PC-3 (cell line): ENCODE results near the gene SP4. TPM values are rescaled to one million over a fixed set of nuclear protein-coding genes. Genes with fewer than 3 reads are reported as not detected.

Experiments used
- ATAC-seq: fragments of 200-7000 bp; cut with Tn5 transposase; 2 replicates; pipeline ENCODE4 v1.9.1; 2020; ENCODE audit warnings: mild to moderate bottlenecking, moderate library complexity
- BruUV-seq: library from RNA; stranded (reverse); fragments of 400-500 nt; replicated peaks from 2 replicates; lab custom pipeline; 2021; lab: Mats Ljungman, UMichigan
- CTCF ChIA-PET: fragments of 300-600 bp; sonication (Branson Sonifier 250); formaldehyde crosslinking; loops from one replicate; lab custom pipeline; 2022; ENCODE audit warnings: antibody characterized with exemption; lab: Charles Lee
- POLR2A ChIA-PET: fragments of 300-600 bp; sonication (Branson Sonifier 250); formaldehyde crosslinking; loops from one replicate; lab custom pipeline; 2022; ENCODE audit warnings: antibody characterized with exemption; ENCODE audit not compliant: unreplicated experiment; lab: Charles Lee
- DNase-seq: peaks from one replicate; pipeline ENCODE4 v3.0.0-alpha.2; 2015
- H2AFZ ChIP-seq: fragments of 300-600 bp; sonication (generic); 2 replicates; pipeline ENCODE4 v1.6.0; 2016; ENCODE audit warnings: antibody characterized with exemption, low read length
- H3F3A ChIP-seq: fragments of 300-600 bp; sonication (generic); one replicate; pipeline ENCODE4 v1.6.0; 2017; ENCODE audit warnings: antibody characterized with exemption, low read length, control low read depth, mild to moderate bottlenecking; ENCODE audit not compliant: unreplicated experiment
- H3K27ac ChIP-seq: fragments of 300-600 bp; sonication (generic); 2 replicates; pipeline ENCODE4 v1.5.1; 2016; ENCODE audit warnings: mild to moderate bottlenecking, low read length
- H3K27me3 ChIP-seq: fragments of 300-600 bp; sonication (generic); 2 replicates; pipeline ENCODE4 v1.6.1; 2016; ENCODE audit warnings: low read length, mixed read lengths
- H3K36me3 ChIP-seq: fragments of 300-600 bp; sonication (generic); 2 replicates; pipeline ENCODE4 v1.6.1; 2016; ENCODE audit warnings: low read depth, mixed run types, low read length, mixed read lengths
- H3K4me1 ChIP-seq: fragments of 300-600 bp; sonication (generic); 2 replicates; pipeline ENCODE4 v1.5.1; 2016; ENCODE audit warnings: low read length; ENCODE audit not compliant: insufficient read depth
- H3K4me2 ChIP-seq: fragments of 300-600 bp; sonication (generic); 2 replicates; pipeline ENCODE4 v1.6.0; 2016; ENCODE audit warnings: low read length
- H3K4me3 ChIP-seq: fragments of 300-600 bp; sonication (generic); 2 replicates; pipeline ENCODE4 v1.5.1; 2016; ENCODE audit warnings: mild to moderate bottlenecking, low read length, mixed read lengths
- H3K79me2 ChIP-seq: fragments of 300-600 bp; sonication (generic); 2 replicates; pipeline ENCODE4 v1.6.1; 2017; ENCODE audit warnings: low read length, mixed read lengths
- H3K9ac ChIP-seq: fragments of 300-600 bp; sonication (generic); 2 replicates; pipeline ENCODE4 v1.6.0; 2016; ENCODE audit warnings: mild to moderate bottlenecking, low read length
- H3K9me2 ChIP-seq: fragments of 300-600 bp; sonication (generic); replicated peaks from 2 replicates; pipeline ENCODE4 v1.6.1; 2016; ENCODE audit warnings: mixed run types, low read length, mixed read lengths
- H3K9me3 ChIP-seq: fragments of 300-600 bp; sonication (generic); 2 replicates; pipeline ENCODE4 v1.6.1; 2016; ENCODE audit warnings: low read length, mixed read lengths
- H4K20me1 ChIP-seq: fragments of 300-600 bp; sonication (generic); 2 replicates; pipeline ENCODE4 v1.6.1; 2016; ENCODE audit warnings: low read length, mixed read lengths
- CTCF ChIP-seq: fragments of 300-600 bp; sonication (generic); conservative IDR thresholded peaks from 2 replicates; pipeline ENCODE4 v1.5.1; 2017; ENCODE audit warnings: antibody characterized with exemption, low read depth, mild to moderate bottlenecking, low read length
- EZH2 ChIP-seq: fragments of 300-600 bp; sonication (generic); IDR thresholded peaks from one replicate; pipeline ENCODE4 v1.6.1; 2017; ENCODE audit warnings: antibody characterized with exemption, mild to moderate bottlenecking, low read length; ENCODE audit not compliant: unreplicated experiment
- EZH2phosphoT487 ChIP-seq: fragments of 300-600 bp; sonication (generic); IDR thresholded peaks from 2 replicates; pipeline ENCODE4 v1.6.1; 2018; ENCODE audit warnings: mild to moderate bottlenecking, antibody characterized with exemption, low read length, borderline replicate concordance
- intact Hi-C: fragments of 100-400 bp; cut with micrococcal nuclease; formaldehyde crosslinking; loops from 2 replicates; pipeline ENCODE4 v1.9.0; 2023
- total RNA-seq: library from RNA; depleted of rRNA; stranded (reverse); fragments of >200 nt; gene quantifications from 2 replicates; pipeline ENCODE4 v1.2.3, GENCODE V29; 2014

Gene SP4
- total RNA-seq, 1 experiment from 2014 or later, result 2.5 TPM

- Histone ChIP-seq H3K9me3 (no peaks in the 10 kb centered on the region), H3K4me2 (no peak overlapping the region), H3K79me2 (no peaks in the 10 kb centered on the region), H3K27me3 (peaks cover 15% of the 10 kb centered on the region; the same call in 1 of the 2 replicates), H3K36me3 (no peaks in the 10 kb centered on the region), H3K4me1 (no peaks in the 10 kb centered on the region), H3K4me3 (no peak overlapping the region), H3K9ac (no peak overlapping the region), H3K9me2 (no peaks in the 10 kb centered on the region), H4K20me1 (no peaks in the 10 kb centered on the region), H3F3A (no peaks in the 10 kb centered on the region), H3K27ac (no peak overlapping the region), H2AFZ (no peak overlapping the region)
- CTCF ChIA-PET, result no interaction called here
- DNase-seq, result no peak
- intact Hi-C loops, result no loop called here
- BruUV-seq, result no TSS peak
- POLR2A ChIA-PET, result interaction anchor here (0.6 kb wide), 1 partner anchor 1921 kb away, joined by 4 read pairs; no protein-coding TSS in a partner anchor
- no peak for ATAC-seq
- TF ChIP-seq EZH2phosphoT487, result no peak
- no peak for TF ChIP-seq EZH2
- TF ChIP-seq CTCF, result no peak
Observed at GRCh38 chr7:21412410-21412851, 15.5 kb upstream of the SP4 start.

GRCh38 chr7:21412957-21413356, 14.9 kb upstream of the SP4 start:
- Histone ChIP-seq H3K79me2 (no peaks in the 10 kb centered on the region), H3K4me2 (no peak overlapping the region), H3K4me3 (no peak overlapping the region), H3K27me3 (peaks cover 15% of the 10 kb centered on the region; the same call in 1 of the 2 replicates), H3K27ac (no peak overlapping the region), H3K4me1 (no peaks in the 10 kb centered on the region), H4K20me1 (no peaks in the 10 kb centered on the region), H3K9me2 (no peaks in the 10 kb centered on the region), H3F3A (no peaks in the 10 kb centered on the region), H3K36me3 (no peaks in the 10 kb centered on the region), H2AFZ (no peak overlapping the region), H3K9ac (no peak overlapping the region), H3K9me3 (no peaks in the 10 kb centered on the region)
- ATAC-seq (no peak), DNase-seq (no peak)
- intact Hi-C loops, result no loop called here
- BruUV-seq, result no TSS peak
- ChIA-PET POLR2A (no interaction called here), CTCF (no interaction called here)
- TF ChIP-seq CTCF (no peak), EZH2phosphoT487 (no peak), EZH2 (no peak)

- Histone ChIP-seq H3K4me1 (no peaks in the 10 kb centered on the region), H4K20me1 (no peaks in the 10 kb centered on the region), H3K36me3 (no peaks in the 10 kb centered on the region), H2AFZ (no peak overlapping the region), H3K9me2 (no peaks in the 10 kb centered on the region), H3K4me3 (no peak overlapping the region), H3K9ac (no peak overlapping the region), H3K27me3 (peaks cover 15% of the 10 kb centered on the region; the same call in 1 of the 2 replicates), H3K79me2 (no peaks in the 10 kb centered on the region), H3K27ac (no peak overlapping the region), H3F3A (no peaks in the 10 kb centered on the region), H3K9me3 (no peaks in the 10 kb centered on the region), H3K4me2 (no peak overlapping the region)
- no peak for ATAC-seq
- no peak for TF ChIP-seq EZH2
- TF ChIP-seq CTCF, result no peak
- TF ChIP-seq EZH2phosphoT487, result no peak
- DNase-seq, result no peak
- intact Hi-C loops, result no loop called here
- BruUV-seq, result no TSS peak
- POLR2A ChIA-PET, result no interaction called here
- CTCF ChIA-PET, result no interaction called here
Observed at GRCh38 chr7:21413502-21413901, 14.4 kb upstream of the SP4 start.
